ENCODE data around the gene SECTM1.

GRCh38 chr17:82297714-82298537 is 35.6 kb downstream of the SECTM1 start:
- no peak for TF ChIP-seq EZH2phosphoT487 (IDR thresholded peaks at IDR 0.05; ENCODE audit: low read depth, severe bottlenecking, unreplicated experiment)
- TF ChIP-seq CTCF (IDR thresholded peaks at IDR 0.05; ENCODE audit: poor library complexity) = no peak
- TF ChIP-seq EZH2 (IDR thresholded peaks at IDR 0.05; ENCODE audit: borderline replicate concordance) = no peak

Data from hepatocyte (in vitro differentiated cells).